K562 (cell line): ENCODE data around the gene PMEPA1. TPM values are rescaled to one million over a fixed set of nuclear protein-coding genes. Genes with fewer than 3 reads are reported as not detected.

Experiments
- ATAC-seq: fragments of 200-7000 bp; cut with Tn5 transposase; 3 replicates; pipeline ENCODE4 v1.9.1; 2020; ENCODE audit warnings: moderate library complexity
- BruUV-seq: library from RNA; stranded (reverse); fragments of 400-500 nt; replicated peaks from 2 replicates; lab custom pipeline; 2021; lab: Mats Ljungman, UMichigan
- CTCF ChIA-PET: fragments of 300-600 bp; formaldehyde crosslinking; extraction: SDS; loops from one replicate; lab custom pipeline; 2021; ENCODE audit warnings: low intra/inter-chr PET ratio; lab: Yijun Ruan, JAX
- POLR2A ChIA-PET: fragments of 300-600, 350-650 bp; sonication (Branson Sonifier 250); formaldehyde crosslinking; extraction: SDS; loops from one replicate; lab custom pipeline; 2021; ENCODE audit warnings: antibody characterized with exemption, inconsistent platforms; lab: Yijun Ruan, JAX
- DNase-seq, 4 experiments: peaks; one replicate each; pipeline versions ENCODE4 v3.0.0 to v3.0.0-alpha.2; 2011 to 2018; ENCODE audit warnings: low spot score in 3 of 4, mixed read lengths in 3 of 4; ENCODE audit errors: extremely low read depth in 1 of 4
- FAIRE-seq: peaks from 2 replicates; lab custom pipeline; 2011; peaks lifted over from hg19 to GRCh38; lab: Jason Lieb, UNC
- H2AFZ ChIP-seq: 2 replicates; pipeline ENCODE4 v1.6.0; 2011; ENCODE audit warnings: low read depth, low read length, control low read depth, inconsistent platforms
- H3K27ac ChIP-seq: fragments of 200-600 bp; 3 replicates; pipeline ENCODE4 v1.8.0; 2011; ENCODE audit warnings: low read depth, mild to moderate bottlenecking, control low read depth, inconsistent platforms, low read length, moderate library complexity, mixed read lengths; ENCODE audit errors: extremely low read depth
- H3K27me3 ChIP-seq, 2 experiments: fragments of 300-600 bp in 1 of 2; 2 replicates in 1 of 2; 3 replicates in 1 of 2; pipeline versions ENCODE4 v1.6.0 to v1.8.0; 2011; ENCODE audit warnings: inconsistent platforms in 2 of 2, low read length in 2 of 2, mild to moderate bottlenecking in 1 of 2, mixed read lengths in 1 of 2, moderate library complexity in 1 of 2; ENCODE audit not compliant: control insufficient read depth in 2 of 2, insufficient read depth in 2 of 2
- H3K36me3 ChIP-seq: fragments of 300-600 bp; 3 replicates; pipeline ENCODE4 v1.8.0; 2011; ENCODE audit warnings: mild to moderate bottlenecking, low read length, inconsistent platforms; ENCODE audit not compliant: control insufficient read depth, insufficient read depth
- H3K4me1 ChIP-seq, 2 experiments: fragments of 200-600 bp in 1 of 2; replicated peaks in 1 of 2; 2 replicates in 1 of 2; 3 replicates in 1 of 2; pipeline versions ENCODE4 v1.5.1 to v1.8.0; 2011; ENCODE audit warnings: inconsistent platforms in 2 of 2, low read length in 2 of 2, mild to moderate bottlenecking in 1 of 2, mixed read lengths in 1 of 2, moderate library complexity in 1 of 2; ENCODE audit not compliant: control insufficient read depth in 2 of 2, insufficient read depth in 2 of 2
- H3K4me2 ChIP-seq: 2 replicates; pipeline ENCODE4 v1.6.1; 2011; ENCODE audit warnings: low read length, control low read depth, inconsistent platforms, mixed read lengths; ENCODE audit not compliant: insufficient read depth
- H3K4me3 ChIP-seq: fragments of 200-600 bp; sonication (generic), shearing (Covaris generic); 2 replicates; pipeline ENCODE4 v1.5.1; 2016; ENCODE audit warnings: control low read depth, inconsistent platforms
- H3K79me2 ChIP-seq: fragments of 200-600 bp; 3 replicates; pipeline ENCODE4 v1.8.0; 2011; ENCODE audit warnings: low read length, inconsistent platforms; ENCODE audit not compliant: control insufficient read depth, insufficient read depth
- H3K9ac ChIP-seq, 2 experiments: 2 replicates each; pipeline versions ENCODE4 v1.6.0 to v1.6.1; 2011; ENCODE audit warnings: low read depth in 2 of 2, low read length in 2 of 2, control low read depth in 1 of 2, inconsistent platforms in 1 of 2, mild to moderate bottlenecking in 1 of 2, mixed read lengths in 1 of 2; ENCODE audit not compliant: insufficient read depth in 1 of 2
- H3K9me1 ChIP-seq: one replicate; pipeline ENCODE4 v1.6.0; 2011; ENCODE audit warnings: inconsistent platforms, mild to moderate bottlenecking, low read length, moderate library complexity; ENCODE audit not compliant: control insufficient read depth, insufficient read depth
- H3K9me3 ChIP-seq: replicated peaks from 2 replicates; pipeline ENCODE4 v1.5.1; 2011; ENCODE audit warnings: low read depth, low read length, inconsistent platforms; ENCODE audit not compliant: control insufficient read depth, insufficient read depth
- H4K20me1 ChIP-seq: replicated peaks from 2 replicates; pipeline ENCODE4 v1.6.1; 2011; ENCODE audit warnings: low read length, inconsistent platforms, mixed read lengths; ENCODE audit not compliant: control insufficient read depth, insufficient read depth
- KDM5B ChIP-seq: fragments of 200-600 bp; sonication (generic); IDR thresholded peaks from 2 replicates; pipeline ENCODE4 v1.6.1; 2012; ENCODE audit warnings: low read depth, mild to moderate bottlenecking, moderate library complexity, low read length, control low read depth, inconsistent platforms; ENCODE audit not compliant: insufficient replicate concordance
- MBD1 ChIP-seq: fragments of 250-450 bp; sonication (Bioruptor Pico); IDR thresholded peaks from 2 replicates; pipeline ENCODE4 v1.8.0; 2022; ENCODE audit warnings: inconsistent platforms
- SMARCB1 ChIP-seq: IDR thresholded peaks from 2 replicates; pipeline ENCODE4 v1.6.1; 2011; ENCODE audit warnings: improper control_type of control experiment, low read depth; ENCODE audit not compliant: insufficient read length
- TCF3 ChIP-seq: sonication (generic); formaldehyde crosslinking; IDR thresholded peaks from 2 replicates; pipeline ENCODE4 v1.4.0; 2020; ENCODE audit warnings: mild to moderate bottlenecking, missing genetic modification reagents
- ZNF444 ChIP-seq: fragments of 250-450 bp; sonication (Bioruptor Pico); IDR thresholded peaks from 2 replicates; pipeline ENCODE4 v1.4.0; 2020; ENCODE audit warnings: mild to moderate bottlenecking, moderate library complexity
- WGBS: fragments of 100-300 bp; shearing (Covaris generic); methylation state at CpG from one replicate; pipeline ENCODE4 v1.1.6; 2016; ENCODE audit warnings: low coverage, mixed read lengths; ENCODE audit not compliant: insufficient coverage; ENCODE audit errors: missing lambda C conversion rate; 5-methylcytosine and 5-hydroxymethylcytosine counted together
- in situ Hi-C: fragments of 300-500 bp; cut with MboI; formaldehyde crosslinking; loops from 4 replicates; pipeline ENCODE4 v1.15.0; 2018; ENCODE audit warnings: inconsistent platforms, mixed read lengths
- intact Hi-C: fragments of 100-400 bp; cut with micrococcal nuclease; formaldehyde crosslinking; loops from 2 replicates; pipeline ENCODE4 v1.14.2; 2022
- polyA plus RNA-seq, 8 experiments: library from polyadenylated mRNA; depleted of rRNA in 4 of 8; stranded (reverse) in 5 of 8; unstranded in 3 of 8; fragments of >200 nt; fragmentation: Nextera tagmentation in 2 of 8; fragmentation: Illumina TruSeq in 1 of 8; extraction: Ambion mirVana in 2 of 8; extraction: Trizol in 1 of 8; gene quantifications; 2 replicates each; pipeline versions ENCODE4 v1.2.1 to v1.2.3, GENCODE V29; 2011 to 2014; ENCODE audit warnings: inconsistent platforms in 1 of 8, missing spikeins in 1 of 8
- total RNA-seq, 7 experiments: library from RNA; depleted of rRNA in 6 of 7; stranded (reverse); fragments of >200 nt in 6 of 7; fragmentation: Illumina TruSeq in 2 of 7; extraction: Trizol in 2 of 7; gene quantifications; 2 replicates each; pipeline versions ENCODE4 v1.2.1 to v1.2.3, GENCODE V29; 2011 to 2021; ENCODE audit warnings: low replicate concordance in 1 of 7
- TF ChIP-seq, protein P1 (sequence below): sonication (generic); formaldehyde crosslinking; IDR thresholded peaks from 2 replicates; pipeline ENCODE4 v1.8.0; 2022; ENCODE audit warnings: mild to moderate bottlenecking, missing genetic modification reagents

The PMEPA1 gene
- total and polyA plus RNA-seq, 9 of the 15 experiments (the other 6 are each of a cell fraction or from before 2014, with no cell fraction given) = 0.16 TPM; not detected in 8

DNA sequence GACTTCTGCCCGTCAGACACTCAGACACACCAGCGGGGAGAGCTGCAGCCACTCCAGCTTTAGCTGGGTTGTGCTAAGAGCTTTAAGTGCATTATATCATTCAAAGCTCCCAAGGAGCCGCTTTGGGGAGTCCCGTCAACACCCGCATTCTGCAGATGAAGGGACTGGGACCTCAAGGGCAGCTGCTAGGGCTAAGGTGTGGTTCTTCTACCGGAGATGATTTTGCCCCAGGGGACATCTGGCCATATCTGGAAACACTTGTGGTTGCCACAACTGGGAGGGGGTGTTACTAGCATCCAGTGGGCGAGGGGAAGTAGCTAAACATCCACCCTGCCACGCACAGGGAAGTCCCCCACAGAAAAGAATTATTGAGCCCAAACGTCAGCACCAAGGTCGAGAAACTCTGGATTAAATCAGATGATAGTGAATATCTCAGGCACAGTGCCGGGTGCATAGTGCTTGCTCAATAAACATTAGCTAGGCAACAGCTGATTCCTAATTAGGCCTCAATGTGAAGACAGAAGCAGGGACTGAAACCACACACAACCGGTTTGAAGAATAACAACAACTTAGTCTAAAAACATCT lies 29.6 kb downstream of the PMEPA1 start:
- DNase-seq = no peak
- Histone ChIP-seq H3K9me3 (no peaks in the 10 kb centered on the region), H3K4me1 (no peaks in the 10 kb centered on the region), H3K9ac (no peak overlapping the region), H3K27ac (no peak overlapping the region), H3K4me2 (no peak overlapping the region), H4K20me1 (no peaks in the 10 kb centered on the region; the same call in 1 of the 2 replicates), H3K27me3 (peaks cover 76 to 96% of the 10 kb centered on the region in 2 experiments), H3K9me1 (peaks cover 3% of the 10 kb centered on the region), H2AFZ (no peak overlapping the region), H3K4me3 (no peak overlapping the region), H3K36me3 (no peaks in the 10 kb centered on the region), H3K79me2 (no peaks in the 10 kb centered on the region)
- ChIA-PET CTCF (no interaction called here), POLR2A (no interaction called here)
- intact Hi-C loops (no loop called here), in situ Hi-C loops (no loop called here)
- ATAC-seq = no peak
- under 1% methylated on average over 12 of the region's 12 CpGs for WGBS
- no peak for FAIRE-seq
- BruUV-seq = no TSS peak
- TF ChIP-seq ZNF444 (CRISPR knock-in tag) (no peak), KDM5B (no peak), SMARCB1 (no peak), TCF3 (CRISPR knock-in tag) (no peak), MBD1 (CRISPR knock-in tag) (no peak)
- TF ChIP-seq, protein P1, sequence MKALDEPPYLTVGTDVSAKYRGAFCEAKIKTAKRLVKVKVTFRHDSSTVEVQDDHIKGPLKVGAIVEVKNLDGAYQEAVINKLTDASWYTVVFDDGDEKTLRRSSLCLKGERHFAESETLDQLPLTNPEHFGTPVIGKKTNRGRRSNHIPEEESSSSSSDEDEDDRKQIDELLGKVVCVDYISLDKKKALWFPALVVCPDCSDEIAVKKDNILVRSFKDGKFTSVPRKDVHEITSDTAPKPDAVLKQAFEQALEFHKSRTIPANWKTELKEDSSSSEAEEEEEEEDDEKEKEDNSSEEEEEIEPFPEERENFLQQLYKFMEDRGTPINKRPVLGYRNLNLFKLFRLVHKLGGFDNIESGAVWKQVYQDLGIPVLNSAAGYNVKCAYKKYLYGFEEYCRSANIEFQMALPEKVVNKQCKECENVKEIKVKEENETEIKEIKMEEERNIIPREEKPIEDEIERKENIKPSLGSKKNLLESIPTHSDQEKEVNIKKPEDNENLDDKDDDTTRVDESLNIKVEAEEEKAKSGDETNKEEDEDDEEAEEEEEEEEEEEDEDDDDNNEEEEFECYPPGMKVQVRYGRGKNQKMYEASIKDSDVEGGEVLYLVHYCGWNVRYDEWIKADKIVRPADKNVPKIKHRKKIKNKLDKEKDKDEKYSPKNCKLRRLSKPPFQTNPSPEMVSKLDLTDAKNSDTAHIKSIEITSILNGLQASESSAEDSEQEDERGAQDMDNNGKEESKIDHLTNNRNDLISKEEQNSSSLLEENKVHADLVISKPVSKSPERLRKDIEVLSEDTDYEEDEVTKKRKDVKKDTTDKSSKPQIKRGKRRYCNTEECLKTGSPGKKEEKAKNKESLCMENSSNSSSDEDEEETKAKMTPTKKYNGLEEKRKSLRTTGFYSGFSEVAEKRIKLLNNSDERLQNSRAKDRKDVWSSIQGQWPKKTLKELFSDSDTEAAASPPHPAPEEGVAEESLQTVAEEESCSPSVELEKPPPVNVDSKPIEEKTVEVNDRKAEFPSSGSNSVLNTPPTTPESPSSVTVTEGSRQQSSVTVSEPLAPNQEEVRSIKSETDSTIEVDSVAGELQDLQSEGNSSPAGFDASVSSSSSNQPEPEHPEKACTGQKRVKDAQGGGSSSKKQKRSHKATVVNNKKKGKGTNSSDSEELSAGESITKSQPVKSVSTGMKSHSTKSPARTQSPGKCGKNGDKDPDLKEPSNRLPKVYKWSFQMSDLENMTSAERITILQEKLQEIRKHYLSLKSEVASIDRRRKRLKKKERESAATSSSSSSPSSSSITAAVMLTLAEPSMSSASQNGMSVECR (CRISPR knock-in tag) = no peak
